ENCODE results near the gene PDE3B. TPM values are rescaled to one million over a fixed set of nuclear protein-coding genes. Genes with fewer than 3 reads are reported as not detected.

PDE3B gene
- polyA plus RNA-seq, 1 of the 3 experiments (the other 2 are of a cell fraction): 0.26 TPM

- Histone ChIP-seq H3K36me3 (replicated peaks in 1 of 2; ENCODE audit: control insufficient read depth in 1 of 2, insufficient read depth in 2 of 2, low read length in 1 of 2) (no peaks in the 10 kb centered on the region), H3K4me3 (ENCODE audit: low read depth in 2 of 2, low read length in 1 of 2) (no peak overlapping the region), H3K4me1 (ENCODE audit: control insufficient read depth in 1 of 2, insufficient read depth in 2 of 2, low read depth in 1 of 2, low read length in 1 of 2) (peaks cover 0 to 2% of the 10 kb centered on the region in 2 experiments; a peak in 1 of 4 replicates), H3F3A (replicated peaks; ENCODE audit: insufficient read depth) (no peaks in the 10 kb centered on the region), H3K27ac (ENCODE audit: low read depth in 2 of 2, low read length in 1 of 2) (no peak overlapping the region), H3K4me2 (no peak overlapping the region), H3K9me3 (no peaks in the 10 kb centered on the region), H2AFZ (ENCODE audit: low read depth) (no peak overlapping the region), H3K27me3 (ENCODE audit: insufficient read depth) (no peaks in the 10 kb centered on the region), H3K79me2 (ENCODE audit: insufficient read depth) (no peaks in the 10 kb centered on the region), H3K9ac (no peak overlapping the region), H3K9me2 (no peaks in the 10 kb centered on the region), H4K20me1 (ENCODE audit: insufficient read depth) (no peaks in the 10 kb centered on the region)
- DNase-seq: no peak
- TF ChIP-seq MEF2A (IDR thresholded peaks at IDR 0.05; ENCODE audit: borderline replicate concordance, low read depth) (no peak), NFIC (IDR thresholded peaks at IDR 0.05; ENCODE audit: borderline replicate concordance) (no peak), IRF3 (IDR thresholded peaks at IDR 0.05; ENCODE audit: low read depth, low read length) (no peak), YY1 (IDR thresholded peaks at IDR 0.05; ENCODE audit: low read depth) (no peak), FOSL2 (IDR thresholded peaks at IDR 0.05; ENCODE audit: borderline replicate concordance, low read depth) (no peak), RAD21 (IDR thresholded peaks at IDR 0.05; ENCODE audit: low read length) (no peak), FOXJ3 (CRISPR knock-in tag; IDR thresholded peaks at IDR 0.05) (no peak), TCF12 (IDR thresholded peaks at IDR 0.05) (no peak)
- ChIA-PET CTCF (no interaction called here), POLR2A (interaction anchor here (1.6 kb wide), 1 partner anchor 22 kb away, joined by 4 read pairs; no protein-coding TSS in a partner anchor)
- 78% methylated on average over 5 of the region's 5 CpGs for WGBS (ENCODE audit: low lambda C conversion rate)
Observed at GRCh38 chr11:14622223-14622954, 21.2 kb upstream of the PDE3B start.

- Histone ChIP-seq H3K9ac (no peak overlapping the region), H3K9me3 (no peaks in the 10 kb centered on the region), H3F3A (replicated peaks; ENCODE audit: insufficient read depth) (no peaks in the 10 kb centered on the region), H3K27ac (ENCODE audit: low read depth in 2 of 2, low read length in 1 of 2) (no peak overlapping the region), H3K4me2 (no peak overlapping the region), H3K79me2 (ENCODE audit: insufficient read depth) (no peaks in the 10 kb centered on the region), H3K9me2 (no peaks in the 10 kb centered on the region), H3K4me1 (ENCODE audit: control insufficient read depth in 1 of 2, insufficient read depth in 2 of 2, low read depth in 1 of 2, low read length in 1 of 2) (peaks cover 0 to 2% of the 10 kb centered on the region in 2 experiments; a peak in 1 of 4 replicates), H4K20me1 (ENCODE audit: insufficient read depth) (no peaks in the 10 kb centered on the region), H2AFZ (ENCODE audit: low read depth) (no peak overlapping the region), H3K36me3 (replicated peaks in 1 of 2; ENCODE audit: control insufficient read depth in 1 of 2, insufficient read depth in 2 of 2, low read length in 1 of 2) (no peaks in the 10 kb centered on the region), H3K4me3 (ENCODE audit: low read depth in 2 of 2, low read length in 1 of 2) (no peak overlapping the region), H3K27me3 (ENCODE audit: insufficient read depth) (no peaks in the 10 kb centered on the region)
- ChIA-PET POLR2A (interaction anchor here (1.6 kb wide), 1 partner anchor 21 kb away, joined by 4 read pairs; no protein-coding TSS in a partner anchor), CTCF (no interaction called here)
- TF ChIP-seq MXI1 (IDR thresholded peaks at IDR 0.05; ENCODE audit: low read depth, low read length) (no peak), CHD2 (IDR thresholded peaks at IDR 0.05; ENCODE audit: low read length, partially characterized antibody) (no peak), YY1 (IDR thresholded peaks at IDR 0.05; ENCODE audit: low read depth) (no peak), IRF3 (IDR thresholded peaks at IDR 0.05; ENCODE audit: low read depth, low read length) (no peak), REST (IDR thresholded peaks at IDR 0.05; ENCODE audit: low read depth, low read length) (no peak), EP300 (IDR thresholded peaks at IDR 0.05; ENCODE audit: borderline replicate concordance in 1 of 2, low read depth in 1 of 2, low read length in 1 of 2) (no peak), CTCF (IDR thresholded peaks at IDR 0.05) (no peak), RFX5 (IDR thresholded peaks at IDR 0.05; ENCODE audit: low read length) (no peak), POLR2AphosphoS5 (IDR thresholded peaks at IDR 0.05; ENCODE audit: low read depth, low read length) (no peak), USF2 (IDR thresholded peaks at IDR 0.05; ENCODE audit: borderline replicate concordance, low read depth, low read length) (no peak), SIN3A (IDR thresholded peaks at IDR 0.05; ENCODE audit: borderline replicate concordance, low read depth, low read length) (no peak), SMC3 (IDR thresholded peaks at IDR 0.05; ENCODE audit: low read depth, low read length) (no peak)
- no peak for DNase-seq
- WGBS (ENCODE audit: low lambda C conversion rate): 87% methylated on average over 3 of the region's 3 CpGs
Observed at GRCh38 chr11:14623036-14623435, 20.6 kb upstream of the PDE3B start.

Measured in SK-N-SH (cell line).